Measurements from ENCODE around the gene BTBD9. TPM values are rescaled to one million over a fixed set of nuclear protein-coding genes. Genes with fewer than 3 reads are reported as not detected.
"Not testable (repeated sequence)": the region's sequence is repeated elsewhere in the genome, so short reads cannot be mapped to it uniquely, and the experiment has no call there.

BTBD9 gene
- total and polyA plus RNA-seq, 2 experiments from 2014 or later: 8.4 to 10.1 TPM

DNA sequence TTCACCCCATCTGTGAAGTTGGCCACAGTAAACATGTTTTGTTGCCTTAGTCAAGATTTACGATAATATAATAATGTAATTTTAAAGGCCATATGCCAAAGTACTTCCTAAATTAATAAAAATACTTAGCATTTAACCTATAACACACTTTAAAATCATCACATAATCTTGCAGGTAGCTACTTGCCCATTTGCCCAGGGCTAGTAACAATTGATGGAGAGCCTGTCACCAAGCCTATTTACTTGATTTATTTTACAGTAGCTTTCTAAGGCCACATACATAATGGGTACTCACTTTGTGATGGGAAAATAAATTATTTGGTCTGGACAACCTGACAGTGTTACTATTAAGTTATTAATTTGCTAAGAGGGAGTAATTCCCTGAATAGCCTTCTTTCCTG is 14.5 kb downstream of the BTBD9 start:
- Histone ChIP-seq H3K27ac (no peak overlapping the region), H3K36me3 (no peaks in the 10 kb centered on the region), H3K27me3 (no peaks in the 10 kb centered on the region), H3K4me3 (no peak overlapping the region), H3K4me1 (ENCODE audit: low read depth) (no peaks in the 10 kb centered on the region), H3K9me3 (ENCODE audit: low read depth) (no peaks in the 10 kb centered on the region)
- TF ChIP-seq CTCF (IDR thresholded peaks at IDR 0.05; ENCODE audit: low read depth, low read length): no peak
- no peak for DNase-seq (ENCODE audit: low read depth in 1 of 2, low spot score in 1 of 2)

- H3K9me3 ChIP-seq (ENCODE audit: low read depth); H3K36me3 ChIP-seq; H3K4me3 ChIP-seq; H3K27ac ChIP-seq; H3K4me1 ChIP-seq (ENCODE audit: low read depth); H3K27me3 ChIP-seq; DNase-seq (ENCODE audit: low read depth in 1 of 2, low spot score in 1 of 2): not testable (repeated sequence)
These were observed 20.4 kb downstream of the BTBD9 start for GRCh38 chr6:38619342-38619741.

- not testable (repeated sequence) for H3K36me3 ChIP-seq; H3K4me1 ChIP-seq (ENCODE audit: low read depth); H3K4me3 ChIP-seq; H3K27ac ChIP-seq; H3K9me3 ChIP-seq (ENCODE audit: low read depth); DNase-seq (ENCODE audit: low read depth in 1 of 2, low spot score in 1 of 2); H3K27me3 ChIP-seq
These were observed 21.4 kb downstream of the BTBD9 start for GRCh38 chr6:38618301-38618700.

DNA sequence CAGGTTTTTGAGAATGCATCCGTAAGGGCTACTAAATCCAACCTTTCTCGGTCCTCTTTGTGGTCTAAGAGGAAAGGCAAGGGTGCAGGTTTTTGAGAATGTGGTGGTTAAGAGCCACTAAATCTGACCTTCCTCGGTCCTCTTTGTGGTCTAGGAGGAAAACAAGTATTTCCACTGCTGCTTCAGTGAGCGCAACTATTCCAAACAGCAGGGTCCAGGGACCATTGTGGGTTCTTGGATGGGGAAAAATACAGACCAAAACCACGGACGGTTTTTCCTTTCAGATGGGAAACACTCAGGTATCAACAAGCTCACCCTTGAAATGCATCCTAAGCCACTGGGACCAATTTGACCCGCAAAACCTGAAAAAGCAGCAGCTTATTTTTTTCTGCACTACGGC is 21.9 kb downstream of the BTBD9 start:
- H3K27ac ChIP-seq: no peak overlapping the region
- H3K36me3 ChIP-seq: no peaks in the 10 kb centered on the region
- peaks cover 2% of the 10 kb centered on the region for H3K4me1 ChIP-seq (ENCODE audit: low read depth)
- no peak for TF ChIP-seq CTCF (IDR thresholded peaks at IDR 0.05; ENCODE audit: low read depth, low read length)
- DNase-seq (ENCODE audit: low read depth in 1 of 2, low spot score in 1 of 2): no peak
- H3K4me3 ChIP-seq: no peak overlapping the region
- no peaks in the 10 kb centered on the region for H3K9me3 ChIP-seq (ENCODE audit: low read depth)
- H3K27me3 ChIP-seq: no peaks in the 10 kb centered on the region

GRCh38 chr6:38612143-38612965 is 27.4 kb downstream of the BTBD9 start:
- H3K36me3 ChIP-seq: no peaks in the 10 kb centered on the region
- TF ChIP-seq CTCF (IDR thresholded peaks at IDR 0.05; ENCODE audit: low read depth, low read length): no peak
- no peaks in the 10 kb centered on the region for H3K27me3 ChIP-seq
- no peak overlapping the region for H3K4me3 ChIP-seq
- peaks cover 9% of the 10 kb centered on the region for H3K4me1 ChIP-seq (ENCODE audit: low read depth)
- H3K9me3 ChIP-seq (ENCODE audit: low read depth): no peaks in the 10 kb centered on the region
- peak in 1 of 2 donors; percentile 72 for DNase-seq (ENCODE audit: low read depth in 1 of 2, low spot score in 1 of 2)
- no peak overlapping the region for H3K27ac ChIP-seq

- H3K9me3 ChIP-seq (ENCODE audit: low read depth): no peaks in the 10 kb centered on the region
- H3K4me3 ChIP-seq: no peak overlapping the region
- peak in 1 of 2 donors; percentile 24 for DNase-seq (ENCODE audit: low read depth in 1 of 2, low spot score in 1 of 2)
- H3K27me3 ChIP-seq: no peaks in the 10 kb centered on the region
- no peaks in the 10 kb centered on the region for H3K36me3 ChIP-seq
- no peak overlapping the region for H3K27ac ChIP-seq
- peaks cover 9% of the 10 kb centered on the region for H3K4me1 ChIP-seq (ENCODE audit: low read depth)
- TF ChIP-seq CTCF (IDR thresholded peaks at IDR 0.05; ENCODE audit: low read depth, low read length): no peak
These were observed 29.6 kb downstream of the BTBD9 start for GRCh38 chr6:38610050-38610625.
